NCI-H1105 (cell line): ENCODE measurements around the gene PPM1F.
"Not testable (repeated sequence)": the region's sequence is repeated elsewhere in the genome, so short reads cannot be mapped to it uniquely, and the experiment has no call there.

Experiments
- DNase-seq: peaks from one replicate; lab custom pipeline; 2025; lab: John Stamatoyannopoulos, UW

The PPM1F gene

DNA sequence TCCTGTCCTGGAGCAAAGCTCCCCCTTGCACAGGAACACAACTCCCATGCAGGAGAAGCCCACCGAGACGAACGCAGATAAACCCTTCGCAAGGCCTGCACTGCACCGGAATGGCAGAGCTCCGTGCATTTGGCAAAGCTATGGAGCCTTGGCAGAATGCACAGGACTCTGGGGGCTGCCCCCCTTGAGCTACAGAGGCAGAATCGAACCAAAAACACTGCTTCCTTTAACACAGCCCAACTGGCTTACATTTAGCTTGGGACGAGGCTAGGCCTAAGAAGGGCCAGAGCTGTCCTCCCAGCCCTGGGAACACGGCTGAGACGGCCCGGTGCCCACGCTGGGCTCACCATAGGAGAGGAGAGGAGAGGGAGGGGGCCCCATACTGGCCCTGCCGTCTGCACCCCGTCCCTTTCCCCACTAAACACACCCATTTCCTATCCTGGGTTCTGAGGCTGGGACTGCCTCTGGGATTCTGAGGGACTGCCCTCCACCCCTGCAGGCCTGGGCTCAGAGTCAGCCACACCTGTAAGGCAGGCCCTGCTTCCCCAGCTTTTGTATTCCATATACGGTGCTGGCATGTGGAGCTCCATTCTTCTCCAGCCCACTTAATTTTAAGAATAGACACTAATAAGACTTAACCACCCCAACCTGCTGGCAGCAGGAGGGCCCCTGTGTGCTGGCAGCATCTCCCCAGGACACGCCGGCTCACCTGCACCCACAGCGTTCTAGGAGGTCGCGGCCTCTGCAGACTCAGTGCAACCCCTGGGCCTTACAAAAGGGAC, 32.9 kb downstream of the PPM1F start:
- DNase-seq: no peak

DNA sequence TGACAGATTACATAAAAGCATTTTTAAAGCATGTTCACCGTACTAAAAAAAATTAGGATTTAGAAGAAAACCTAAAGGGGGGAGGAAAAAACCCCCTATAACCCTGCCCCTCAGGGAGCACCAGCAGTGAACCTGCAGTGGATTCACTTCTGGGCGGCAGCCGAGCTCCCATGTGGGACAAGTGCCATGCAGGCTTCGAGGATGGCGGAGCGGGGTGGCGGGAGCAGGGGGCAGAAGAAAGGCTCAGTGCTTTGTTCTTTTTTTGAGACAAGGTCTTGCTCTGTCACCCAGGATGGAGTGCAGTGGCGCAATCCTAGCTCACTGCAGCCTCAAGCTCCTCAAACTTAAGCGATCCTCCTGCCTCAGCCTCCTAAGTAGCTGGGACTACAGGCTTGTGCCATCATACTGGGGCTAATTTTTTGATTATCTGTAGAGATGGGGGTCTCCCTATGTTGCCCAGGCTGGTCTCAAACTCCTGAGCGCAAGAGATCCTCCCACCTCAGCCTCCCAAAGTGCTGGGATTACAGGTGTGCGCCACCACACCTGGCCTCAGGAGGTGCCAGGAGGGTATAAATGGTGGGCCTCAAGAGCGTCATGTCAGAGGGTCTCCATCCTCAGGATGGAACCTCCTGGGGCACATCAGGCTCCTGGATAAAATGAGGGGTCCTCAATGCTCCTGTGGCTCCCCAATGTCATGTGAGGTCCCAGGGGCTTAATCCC, 34.0 kb downstream of the PPM1F start:
- no peak for DNase-seq

DNA sequence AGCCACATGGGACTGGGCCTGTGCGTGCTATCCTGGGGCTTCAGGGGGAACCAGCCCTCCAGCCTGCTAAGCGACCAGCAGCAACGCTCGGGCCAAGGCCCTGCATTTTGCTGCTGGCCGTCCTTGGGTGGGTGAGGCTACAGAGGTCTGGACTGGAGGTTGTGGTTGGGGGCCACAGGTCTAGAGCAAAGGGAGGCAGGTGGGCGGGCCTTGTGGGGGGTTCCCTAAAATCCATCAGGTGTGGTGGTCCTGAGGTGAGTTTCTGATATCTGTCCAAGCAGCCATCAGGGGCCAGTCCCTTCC, 34.7 kb downstream of the PPM1F start:
- no peak for DNase-seq

DNA sequence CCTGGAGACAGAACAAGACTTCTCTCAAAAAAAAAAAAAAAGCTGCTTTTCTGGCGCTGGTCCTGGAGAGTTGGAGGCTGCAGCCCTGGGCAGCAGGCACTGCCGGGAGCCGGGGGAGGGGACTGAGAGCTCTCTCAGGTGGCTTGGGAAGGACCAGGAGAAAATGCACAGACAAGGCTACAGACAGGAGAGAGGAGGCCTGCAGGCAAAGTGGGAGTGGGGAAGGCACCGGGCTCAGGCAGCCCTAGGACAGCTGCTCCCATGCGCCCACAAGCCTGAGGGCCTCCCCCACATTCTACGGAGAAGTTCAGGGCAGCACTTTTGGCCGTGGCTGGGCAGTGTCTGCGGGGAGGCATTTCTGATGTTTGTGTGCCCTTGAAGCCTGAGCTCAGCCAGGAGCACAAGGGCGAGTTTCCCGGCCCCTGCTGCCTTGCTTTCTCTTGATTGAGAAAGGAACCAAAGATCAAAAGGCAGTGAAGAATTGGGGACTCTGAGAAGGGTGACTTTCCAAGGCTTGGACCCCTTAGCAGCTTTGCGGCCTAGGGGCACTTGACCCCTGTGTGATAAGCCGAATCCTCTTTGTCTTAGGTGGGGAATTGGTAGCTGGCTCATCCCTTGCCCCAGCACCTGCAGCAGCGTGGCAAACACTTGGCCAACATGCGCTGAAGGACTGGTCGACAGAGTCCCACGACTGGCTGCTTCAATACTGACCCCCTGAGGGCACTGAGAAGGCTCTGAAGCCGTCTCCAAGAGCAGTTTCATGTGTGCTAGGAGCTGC, 35.3 kb downstream of the PPM1F start:
- DNase-seq: no peak

DNA sequence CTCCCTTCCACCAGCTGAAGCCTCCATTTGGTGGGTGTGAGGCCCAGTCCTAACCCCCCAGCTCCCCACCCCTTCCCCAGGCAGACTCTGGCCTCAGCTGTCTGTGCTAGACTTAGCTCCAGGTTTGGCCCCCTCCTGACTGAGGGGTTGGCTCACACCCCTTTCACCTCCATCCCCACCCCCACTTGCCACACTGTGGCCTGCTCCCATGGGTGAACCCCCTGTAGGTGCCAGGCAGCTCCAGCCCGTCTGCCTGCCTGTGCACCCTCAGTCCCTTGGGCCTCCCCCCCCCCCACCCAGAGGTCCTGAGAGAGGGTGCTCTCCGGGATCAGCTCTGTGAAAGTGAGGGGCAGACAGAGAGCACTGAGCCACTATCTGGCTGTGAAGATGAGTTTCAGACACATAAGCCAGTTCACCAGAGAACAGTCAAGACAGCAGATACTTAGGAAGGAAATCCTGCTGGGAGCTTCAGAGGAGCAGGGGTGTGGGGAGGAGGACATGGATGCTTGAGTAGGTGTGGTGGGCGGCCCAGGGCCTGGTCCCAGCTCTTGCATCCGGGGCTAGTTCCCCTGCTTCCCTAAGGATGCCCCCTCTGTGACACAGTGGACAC, 36.2 kb downstream of the PPM1F start:
- DNase-seq: no peak

DNA sequence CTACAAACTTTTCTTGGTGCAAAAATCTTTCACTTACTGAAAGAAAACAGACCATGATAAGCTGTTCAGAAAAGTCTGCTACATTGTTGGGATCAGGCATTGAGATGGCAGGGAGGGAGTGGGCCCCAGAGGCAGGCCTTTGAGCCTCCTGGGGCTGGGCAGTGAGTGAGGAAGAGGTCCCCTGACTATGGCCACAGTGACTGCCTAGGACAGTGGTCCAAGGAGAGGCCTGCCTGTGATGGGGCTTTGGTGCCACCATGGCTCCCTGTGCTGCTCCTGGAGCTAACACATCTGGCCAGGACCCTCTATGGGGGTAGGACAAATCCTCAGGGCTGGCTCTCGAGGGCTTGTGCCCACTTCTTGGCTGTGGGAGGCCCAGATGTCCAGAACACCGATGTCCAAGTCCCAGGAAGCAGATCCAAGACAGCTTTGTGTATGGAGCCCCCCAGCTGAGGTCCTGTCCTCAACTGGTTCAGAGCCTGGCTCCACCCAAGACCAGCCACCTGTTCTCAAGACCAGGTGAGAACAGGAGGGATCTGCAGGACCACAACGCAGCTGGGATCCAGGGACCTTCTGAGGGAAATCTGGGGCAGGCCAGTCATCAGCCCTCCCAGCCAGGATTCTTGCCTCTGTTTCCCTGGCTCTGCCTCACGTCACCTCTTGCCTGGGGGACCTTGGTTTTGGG, 36.9 kb downstream of the PPM1F start:
- DNase-seq: no peak

DNA sequence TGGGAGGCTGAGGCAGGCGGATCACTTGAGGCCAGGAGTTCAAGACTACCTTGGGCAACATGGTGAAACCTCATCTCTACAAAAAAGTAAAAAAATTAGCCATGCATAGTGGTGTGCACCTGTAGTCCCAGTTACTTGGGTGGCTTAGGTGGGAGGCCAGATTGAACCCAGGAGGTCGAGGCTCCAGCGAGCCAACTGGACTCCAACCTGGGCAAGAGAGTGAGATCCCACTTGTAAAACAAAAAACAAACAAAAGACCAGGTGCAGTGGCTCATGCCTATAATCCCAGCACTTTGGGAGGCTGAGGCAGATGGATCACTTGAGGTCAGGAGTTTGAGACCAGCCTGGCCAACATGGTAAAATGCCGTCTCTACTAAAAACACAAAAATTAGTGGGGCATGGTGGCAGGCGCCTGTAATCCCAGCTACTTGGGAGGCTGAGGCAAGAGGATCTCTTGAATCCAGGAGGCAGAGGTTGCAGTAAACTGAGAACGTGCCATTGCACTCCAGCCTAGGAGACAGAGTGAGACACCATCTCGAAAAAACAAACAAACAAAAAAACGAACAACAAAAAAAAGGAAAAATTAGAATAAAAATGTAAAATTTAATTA, 38.5 kb downstream of the PPM1F start:
- not testable (repeated sequence) for DNase-seq

DNA sequence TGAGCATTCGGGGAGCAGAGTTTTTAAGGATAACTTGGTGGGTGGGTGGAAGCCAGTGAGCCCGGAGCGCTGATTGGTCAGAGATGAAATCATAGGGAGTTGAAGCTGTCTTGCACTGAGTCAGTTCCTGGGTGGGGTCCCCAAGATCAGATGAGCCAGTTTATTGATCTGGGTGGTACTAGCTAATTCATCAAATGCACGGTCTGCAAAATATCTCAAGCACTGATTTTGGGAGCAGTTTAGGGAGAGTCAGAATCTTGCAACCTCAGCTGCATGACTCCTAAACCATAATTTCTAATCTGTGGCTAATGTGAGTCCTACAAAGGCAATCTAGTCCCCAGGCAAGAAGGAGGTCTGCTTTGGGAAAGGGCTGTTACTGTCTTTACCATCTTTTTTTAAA, 42.3 kb downstream of the PPM1F start:
- not testable (repeated sequence) for DNase-seq

DNA sequence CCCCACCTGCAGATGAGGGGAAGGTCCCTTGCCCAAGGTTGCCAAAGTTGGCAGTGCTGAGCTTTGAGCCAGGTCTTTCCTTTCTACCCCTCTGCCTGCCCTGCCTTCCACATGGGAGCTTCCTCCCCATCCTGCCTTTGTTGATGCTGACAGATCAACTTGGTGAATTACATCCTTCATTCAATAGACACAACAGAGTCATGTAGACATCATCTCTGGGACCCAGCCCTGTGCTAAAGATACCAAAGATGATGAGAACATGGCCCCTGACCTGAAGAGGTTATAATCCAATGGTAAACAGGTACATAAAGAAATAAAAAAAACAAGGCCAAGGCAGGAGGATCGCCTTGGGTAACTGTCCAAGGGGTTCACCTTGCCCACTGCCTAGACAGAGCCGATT, 42.8 kb downstream of the PPM1F start:
- DNase-seq: no peak

DNA sequence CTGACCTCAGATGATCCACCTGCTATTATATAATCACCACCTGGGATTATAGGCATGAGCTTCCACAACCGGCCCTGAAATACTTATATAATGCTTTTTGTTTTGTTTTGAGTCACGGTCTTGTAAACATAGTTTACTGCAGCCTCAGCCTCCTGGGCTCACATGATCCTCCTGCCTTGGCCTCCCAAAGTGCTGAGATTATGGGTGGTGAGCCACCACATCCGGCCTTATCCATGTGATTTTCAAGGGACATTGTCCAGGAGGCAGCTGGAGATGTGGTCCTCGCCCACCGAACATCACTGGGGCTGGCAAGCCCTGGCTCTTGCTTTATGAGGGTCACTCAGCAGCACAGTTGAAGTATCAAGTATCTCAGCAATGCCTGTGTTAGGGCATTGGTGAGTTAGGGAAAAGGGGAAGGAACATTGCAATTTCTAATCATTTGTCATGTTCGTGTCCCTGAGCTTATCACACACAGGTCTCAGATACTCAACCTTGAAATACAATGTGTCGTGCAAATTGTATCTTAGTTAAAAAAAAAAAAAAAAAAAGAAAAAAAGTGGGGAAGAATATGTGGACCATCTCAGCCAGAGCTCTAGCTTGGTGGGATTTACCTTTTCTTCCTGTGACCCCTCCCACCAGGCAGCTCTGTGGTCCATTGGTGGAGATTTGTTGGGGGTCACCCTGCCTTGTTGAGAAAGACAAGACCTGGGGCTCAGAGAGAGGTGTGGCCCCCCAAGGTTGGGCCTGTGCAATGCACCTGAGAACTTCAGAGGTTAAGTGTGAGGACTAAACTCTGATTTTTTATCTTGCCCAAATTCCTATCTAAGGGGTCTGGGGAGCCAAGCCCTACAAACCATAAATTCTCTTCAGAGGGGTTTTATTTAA, 44.8 kb downstream of the PPM1F start:
- no peak for DNase-seq

DNA sequence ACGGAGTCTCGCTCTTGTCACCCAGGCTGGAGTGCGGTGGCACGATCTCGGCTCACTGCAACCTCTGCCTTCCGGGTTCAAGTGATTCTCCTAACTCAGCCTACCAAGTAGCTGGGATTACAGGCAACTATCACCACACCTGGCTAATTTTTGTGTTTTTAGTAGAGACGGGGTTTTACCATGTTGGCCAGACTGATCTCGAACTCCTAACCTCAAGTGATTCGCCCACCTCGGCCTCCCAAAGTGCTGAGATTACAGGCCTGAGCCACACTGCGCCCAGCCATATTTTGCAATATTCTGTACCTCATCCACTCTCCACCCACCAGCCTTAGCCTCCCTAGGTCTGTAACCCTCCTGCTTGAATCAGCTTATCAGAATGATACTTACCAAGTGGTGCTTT, 47.4 kb downstream of the PPM1F start:
- DNase-seq: not testable (repeated sequence)

DNA sequence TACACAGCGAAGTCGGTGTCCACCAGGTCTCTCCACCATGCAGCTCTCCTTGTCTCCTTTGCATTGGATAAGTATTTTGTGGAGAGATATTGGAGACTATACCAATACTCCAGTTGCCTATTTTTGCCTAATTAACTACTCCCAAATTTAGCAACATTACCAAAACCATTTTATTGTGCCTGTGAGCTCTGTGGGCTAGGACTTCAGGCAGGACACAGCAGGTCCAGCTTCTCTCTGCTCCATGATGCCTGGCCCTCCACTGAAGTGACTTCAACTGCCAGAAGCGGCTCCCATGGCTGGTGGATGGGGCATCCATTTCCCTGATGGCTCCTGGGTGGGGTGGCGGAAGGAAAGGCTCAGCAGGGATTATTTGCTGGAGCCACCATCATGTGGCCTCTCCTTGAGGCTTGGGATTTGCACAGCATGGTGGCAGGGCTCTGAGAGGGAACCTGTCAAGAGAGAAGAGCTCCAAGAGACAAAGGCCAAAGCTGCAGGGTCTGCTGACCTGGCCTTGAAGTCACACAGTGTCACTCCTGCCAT, 48.3 kb downstream of the PPM1F start:
- no peak for DNase-seq

DNA sequence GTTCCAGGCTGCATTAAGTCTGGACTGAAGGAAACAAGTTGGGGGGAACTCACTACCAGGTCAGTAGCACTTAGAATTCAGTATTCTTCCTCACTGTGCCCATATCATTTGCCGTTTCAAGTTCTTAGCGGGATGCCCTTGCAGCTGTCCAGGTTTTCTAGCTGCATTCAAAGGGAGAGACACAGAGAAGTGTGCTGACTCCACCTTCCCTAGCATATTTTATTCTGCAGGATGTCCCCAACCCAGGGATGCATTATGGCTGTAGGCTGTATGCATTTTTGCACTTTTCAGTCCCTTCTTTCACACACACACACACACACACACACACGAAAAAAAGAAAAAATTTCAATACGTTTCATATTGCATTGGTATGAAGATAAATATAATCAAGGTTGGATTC, 49.4 kb downstream of the PPM1F start:
- DNase-seq: no peak

DNA sequence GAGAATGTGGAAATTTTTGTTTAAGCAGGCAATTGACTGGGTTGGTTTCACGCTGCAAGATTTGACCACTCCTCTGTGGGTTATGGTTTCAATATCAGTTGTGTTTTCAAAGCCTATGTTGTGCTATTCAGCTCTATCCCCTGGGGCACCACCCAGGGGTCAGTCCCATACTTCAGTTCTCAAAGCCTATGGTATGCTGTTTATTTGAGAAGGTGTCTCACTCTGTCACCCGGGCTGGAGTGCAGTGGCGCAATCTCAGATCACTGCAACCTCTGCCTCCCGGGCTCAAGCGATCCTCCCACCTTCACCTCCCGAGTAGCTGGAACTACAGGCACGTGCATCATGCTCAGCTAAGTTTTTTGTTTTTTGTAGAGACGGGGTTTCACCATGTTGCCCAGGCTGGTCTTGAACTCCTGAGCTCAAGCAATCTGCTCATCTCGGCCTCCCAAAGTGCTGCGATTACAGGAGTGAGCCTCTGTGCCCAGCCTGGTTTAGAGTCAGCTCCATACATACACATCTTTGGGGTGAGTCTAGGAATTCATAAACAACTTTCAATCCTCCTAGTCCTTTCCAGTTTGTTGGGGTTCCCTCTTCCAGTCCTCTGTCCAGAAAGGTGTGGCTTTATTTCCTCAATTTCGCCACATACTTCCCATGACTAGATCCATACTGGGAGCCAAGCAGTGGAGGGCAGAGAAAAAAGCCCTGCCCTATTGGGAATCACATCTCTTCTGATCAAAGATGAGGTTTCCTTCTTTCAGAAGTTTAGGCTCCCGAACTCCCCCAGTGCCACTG, 50.2 kb downstream of the PPM1F start:
- no peak for DNase-seq

DNA sequence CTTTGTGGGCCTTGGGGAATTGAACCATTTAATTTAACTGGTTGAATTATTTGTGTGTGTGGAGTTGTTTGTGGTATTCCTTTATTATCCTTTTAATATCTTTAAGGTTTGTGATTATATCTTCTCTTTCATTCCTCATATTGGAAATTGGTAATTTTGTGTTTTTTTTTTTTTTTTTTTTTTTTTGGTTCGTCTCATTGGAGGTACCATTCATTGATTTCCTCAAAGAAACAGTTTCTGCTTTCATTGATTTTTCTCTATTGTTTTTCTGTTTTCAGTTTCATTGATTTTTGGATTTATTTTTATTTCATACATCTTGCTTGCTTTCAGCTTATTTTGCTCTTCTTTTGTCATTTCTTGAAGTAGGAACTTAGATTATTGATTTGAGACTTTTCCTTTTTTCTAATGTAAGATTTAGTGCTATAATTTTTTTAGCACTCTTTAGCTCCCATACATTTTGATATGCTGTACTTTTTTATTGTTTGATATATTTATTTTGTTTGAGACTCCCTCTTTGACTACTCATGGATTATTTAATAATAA, 54.2 kb downstream of the PPM1F start:
- DNase-seq: no peak

DNA sequence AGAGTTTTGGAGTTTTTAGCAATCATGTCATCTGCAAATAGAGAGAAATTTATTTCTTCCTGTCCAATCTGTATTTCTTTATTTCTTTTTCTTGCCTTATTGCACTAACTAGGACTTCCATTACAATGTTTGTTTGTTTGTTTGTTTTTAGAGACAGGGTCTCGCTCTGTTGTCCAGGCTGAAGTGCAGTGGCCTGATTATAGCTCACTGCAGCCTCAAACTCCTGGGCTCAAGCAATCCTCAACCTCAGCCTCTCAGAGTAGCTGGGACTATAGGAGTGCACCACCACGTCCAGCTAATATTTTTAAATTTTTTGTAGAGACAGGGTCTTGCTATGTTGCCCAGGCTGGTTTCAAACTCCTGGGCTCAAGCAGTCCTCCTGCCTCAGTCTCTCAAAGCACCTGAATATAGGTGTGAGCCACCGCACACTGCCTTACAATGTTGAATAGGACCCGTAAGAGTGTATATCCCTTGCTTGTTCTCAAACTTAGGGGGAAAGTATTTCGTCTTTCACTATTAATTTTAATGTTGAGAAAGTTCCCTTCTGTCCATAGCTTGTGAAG, 55.6 kb downstream of the PPM1F start:
- DNase-seq: no peak

DNA sequence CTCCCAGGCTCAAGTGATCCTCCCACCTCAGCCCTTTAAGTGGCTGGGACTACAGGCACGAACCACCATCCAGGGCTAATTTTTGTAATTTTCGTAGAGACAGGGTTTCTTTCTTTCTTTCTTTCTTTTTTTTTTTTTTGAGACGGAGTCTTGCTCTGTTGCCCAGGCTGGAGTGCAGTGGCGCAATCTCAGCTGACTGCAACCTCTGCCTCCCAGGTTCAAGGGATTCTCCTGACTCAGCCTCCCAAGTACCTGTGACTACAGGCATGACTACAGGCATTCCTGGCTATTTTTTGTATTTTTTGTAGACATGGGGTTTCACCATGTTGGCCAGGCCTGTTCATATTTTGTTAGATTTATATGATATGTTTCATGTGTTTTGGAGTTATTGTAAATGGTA, 56.4 kb downstream of the PPM1F start:
- not testable (repeated sequence) for DNase-seq

DNA sequence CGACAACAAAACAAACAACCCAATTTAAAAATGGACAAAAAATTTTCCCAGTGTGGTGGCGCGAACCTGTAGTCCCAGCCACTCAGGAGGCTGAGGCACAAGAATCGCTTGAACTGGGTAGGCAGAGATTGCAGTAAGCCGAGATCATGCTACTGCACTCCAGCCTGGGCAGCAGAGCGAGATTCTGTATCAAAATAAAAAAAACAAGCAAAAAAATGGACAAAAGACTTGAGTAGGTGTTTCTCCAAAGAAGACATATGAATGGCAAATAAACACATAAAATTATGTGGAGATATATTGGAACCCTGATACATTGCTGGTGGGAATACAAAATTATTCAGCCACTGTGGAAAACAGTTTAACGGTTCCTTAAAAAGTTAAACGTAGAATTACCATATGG, 57.8 kb downstream of the PPM1F start:
- DNase-seq: no peak
